ENCODE results near the gene CFAP119.
A peak's percentile ranks its signal among the peaks of the same experiment; 100 is the strongest.

The CFAP119 gene

DNA sequence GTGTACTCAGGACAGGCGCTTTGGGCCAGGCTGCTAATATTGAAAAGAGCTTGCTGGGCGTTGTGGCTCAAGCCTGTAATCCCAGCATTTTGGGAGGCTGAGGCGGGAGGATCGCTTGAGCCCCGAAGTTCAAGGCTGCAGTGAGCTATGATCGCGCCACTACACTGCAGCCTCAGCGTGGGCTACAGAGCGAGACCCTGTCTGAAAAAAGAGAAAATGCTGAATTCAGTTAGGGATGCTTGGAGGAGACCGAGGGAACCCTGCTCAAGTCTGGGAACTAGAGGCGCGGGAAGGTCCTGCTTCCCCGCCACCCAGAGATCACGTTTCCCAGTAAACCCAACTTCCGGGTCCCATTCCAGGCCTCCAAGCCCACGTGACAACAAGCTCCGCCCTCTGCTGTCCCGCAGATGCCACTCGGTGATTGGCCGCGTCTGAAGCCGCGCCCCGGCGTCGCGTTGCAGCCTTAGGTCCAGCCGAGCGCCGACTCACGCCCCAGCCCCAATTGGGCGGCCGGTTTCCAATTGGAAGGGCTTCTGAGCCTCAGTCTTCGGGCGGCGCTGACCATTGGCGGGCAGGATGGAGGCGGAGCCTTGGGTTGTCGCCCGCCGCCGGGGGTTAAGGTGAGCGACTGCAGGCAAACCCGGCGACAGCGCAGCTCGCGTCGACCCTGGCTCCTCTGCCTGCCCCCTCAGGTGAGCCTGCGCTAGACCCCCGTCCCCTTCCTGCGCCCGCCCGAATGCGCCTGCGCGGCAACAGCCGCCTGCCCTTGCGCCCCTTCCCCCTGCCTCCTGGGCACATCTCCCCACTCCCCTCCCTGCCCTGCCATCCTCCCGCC is 13.8 kb downstream of the CFAP119 start, which contains the start of gene PHKG2:
Gene PHKG2, plus strand, starts transcription at position 627 of the 835 bp plus-strand sequence. CDS start 396 bp downstream, outside the sequence.
- peak; percentile 98 to 100 (median 100) for DNase-seq
- intact Hi-C loops (cut with DNase I), result loop anchor here (2.0 kb wide), 2 partner anchors 15 to 49 kb away; partner anchors contain the start of genes CFAP119, RNF40 and SRCAP

DNA sequence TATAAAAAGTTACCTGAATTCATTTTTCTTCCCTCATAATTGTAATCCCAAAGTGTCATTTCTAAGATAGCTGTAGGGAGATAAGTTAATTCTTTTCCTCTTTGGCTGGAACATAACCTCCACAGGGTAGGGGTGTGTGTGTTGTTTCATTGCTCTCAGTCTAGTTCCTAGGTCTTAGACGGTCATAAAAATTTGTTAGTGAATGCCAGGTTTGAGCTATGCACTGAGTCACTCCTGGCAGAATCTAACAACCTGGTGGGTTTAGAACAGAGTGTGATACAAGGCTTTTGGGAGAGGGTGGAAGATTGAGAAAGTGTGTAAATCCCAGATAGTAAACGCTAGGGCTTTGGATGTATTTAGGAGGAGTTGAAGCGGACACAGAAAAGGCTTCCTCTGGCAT is 14.5 kb downstream of the CFAP119 start:
- intact Hi-C loops (cut with DNase I), result no loop called here
- DNase-seq, result no peak

DNA sequence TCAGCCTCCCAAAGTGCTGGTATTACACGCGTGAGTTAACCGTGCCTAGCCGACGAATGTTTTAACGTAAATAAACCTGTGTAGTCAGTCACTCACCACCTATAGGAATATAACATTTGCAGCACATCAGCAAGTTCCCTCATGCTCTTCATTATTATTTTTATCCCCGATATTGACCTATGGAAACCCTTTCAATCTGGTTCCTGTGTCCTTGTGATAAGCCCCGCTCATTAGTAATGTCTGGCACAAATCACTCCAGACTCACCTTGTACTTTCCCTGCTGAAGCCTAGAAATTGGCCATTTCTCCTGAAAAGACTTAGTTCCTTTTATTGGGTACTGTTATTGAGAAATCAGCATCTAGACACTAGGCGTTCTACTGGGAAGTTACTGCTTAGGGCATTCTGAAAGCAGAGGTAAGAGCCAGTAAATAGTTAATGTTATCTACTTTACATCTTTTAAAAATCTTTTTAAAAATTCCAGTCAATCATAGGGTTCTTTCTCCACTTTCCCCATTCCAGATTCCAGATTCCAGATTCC is 15.2 kb downstream of the CFAP119 start:
- no peak for DNase-seq
- intact Hi-C loops (cut with DNase I), result no loop called here

DNA sequence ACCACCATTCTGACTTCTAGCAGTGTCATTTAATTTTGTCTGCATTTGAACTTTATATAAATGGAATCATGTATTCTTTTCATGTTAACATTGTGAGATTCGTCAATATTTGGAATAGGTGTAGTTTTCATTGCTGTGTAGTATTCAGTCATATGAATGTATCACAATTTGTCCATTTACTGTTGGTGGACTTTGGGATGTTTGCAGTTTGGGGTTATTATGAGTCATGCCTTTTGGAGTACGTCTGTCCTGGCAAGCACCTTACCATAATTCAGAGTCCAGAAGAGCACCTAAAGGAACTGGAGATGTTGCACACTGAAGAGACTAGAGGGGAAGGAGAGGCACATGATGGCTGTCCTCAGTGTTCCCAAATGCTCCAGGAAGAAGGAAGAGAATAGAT is 16.8 kb downstream of the CFAP119 start:
- intact Hi-C loops (cut with DNase I), result no loop called here
- DNase-seq, result no peak

DNA sequence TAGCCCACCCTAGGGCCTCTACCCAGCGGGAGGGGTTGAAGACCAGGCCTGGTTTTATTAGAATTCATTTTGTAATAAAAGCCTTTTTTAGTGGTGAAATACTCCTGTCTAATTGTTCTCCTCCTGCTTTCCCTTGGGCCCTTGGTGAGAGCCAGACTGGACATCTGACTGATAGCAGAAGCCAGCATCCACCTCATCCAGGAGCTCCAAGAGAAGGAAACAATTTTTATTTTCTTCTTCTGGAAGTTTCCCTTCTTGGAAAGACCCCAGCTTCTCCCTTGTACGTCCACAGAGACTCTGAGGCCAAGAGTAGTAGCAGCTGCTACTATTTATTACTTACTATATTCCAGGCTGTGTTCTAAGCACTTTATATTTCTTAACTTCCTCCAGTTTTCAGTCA is 17.7 kb downstream of the CFAP119 start:
- DNase-seq, result no peak
- intact Hi-C loops (cut with DNase I), result no loop called here

DNA sequence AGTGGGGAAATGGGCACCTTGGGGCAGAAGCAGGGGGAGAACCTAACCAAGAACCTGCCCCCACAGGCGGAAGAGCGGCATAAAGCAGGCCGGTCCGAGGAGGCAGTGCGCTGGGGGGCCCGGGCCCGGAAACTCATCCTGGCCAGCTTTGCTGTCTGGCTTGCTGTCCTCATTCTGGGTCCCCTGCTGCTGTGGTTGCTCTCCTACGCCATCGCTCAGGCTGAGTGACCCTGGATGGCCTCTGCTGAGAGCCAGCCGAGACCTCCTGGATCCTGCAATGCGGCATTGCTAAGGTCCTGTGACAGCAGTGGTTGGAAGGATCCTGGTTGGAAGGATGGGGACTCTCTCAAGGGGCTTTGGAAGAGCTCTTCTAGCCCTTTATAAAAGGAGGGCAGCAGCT is 18.1 kb downstream of the CFAP119 start:
- DNase-seq, result no peak
- intact Hi-C loops (cut with DNase I), result no loop called here

DNA sequence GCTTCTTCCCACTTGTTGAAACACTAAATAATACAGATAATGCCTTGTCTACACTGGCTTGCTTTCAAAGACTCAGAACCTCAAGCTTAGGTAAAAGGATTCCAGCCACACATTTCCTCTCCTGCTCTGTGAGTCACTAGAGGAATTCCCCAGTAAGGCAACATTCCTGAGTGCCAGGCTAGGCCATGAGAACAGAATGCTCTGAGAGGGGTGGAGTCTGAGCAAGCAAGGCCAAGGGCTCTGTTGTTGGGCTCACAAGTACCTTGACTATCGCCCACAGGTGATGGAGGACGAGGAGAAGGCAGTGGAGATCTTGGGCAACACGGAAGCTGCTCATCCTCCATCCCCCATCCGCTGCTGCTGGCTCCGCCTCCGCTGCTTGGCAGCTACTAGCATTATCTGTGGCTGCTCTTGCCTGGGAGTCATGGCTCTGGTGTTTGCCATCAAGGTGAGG is 20.4 kb downstream of the CFAP119 start:
- intact Hi-C loops (cut with DNase I), result no loop called here
- DNase-seq, result no peak

DNA sequence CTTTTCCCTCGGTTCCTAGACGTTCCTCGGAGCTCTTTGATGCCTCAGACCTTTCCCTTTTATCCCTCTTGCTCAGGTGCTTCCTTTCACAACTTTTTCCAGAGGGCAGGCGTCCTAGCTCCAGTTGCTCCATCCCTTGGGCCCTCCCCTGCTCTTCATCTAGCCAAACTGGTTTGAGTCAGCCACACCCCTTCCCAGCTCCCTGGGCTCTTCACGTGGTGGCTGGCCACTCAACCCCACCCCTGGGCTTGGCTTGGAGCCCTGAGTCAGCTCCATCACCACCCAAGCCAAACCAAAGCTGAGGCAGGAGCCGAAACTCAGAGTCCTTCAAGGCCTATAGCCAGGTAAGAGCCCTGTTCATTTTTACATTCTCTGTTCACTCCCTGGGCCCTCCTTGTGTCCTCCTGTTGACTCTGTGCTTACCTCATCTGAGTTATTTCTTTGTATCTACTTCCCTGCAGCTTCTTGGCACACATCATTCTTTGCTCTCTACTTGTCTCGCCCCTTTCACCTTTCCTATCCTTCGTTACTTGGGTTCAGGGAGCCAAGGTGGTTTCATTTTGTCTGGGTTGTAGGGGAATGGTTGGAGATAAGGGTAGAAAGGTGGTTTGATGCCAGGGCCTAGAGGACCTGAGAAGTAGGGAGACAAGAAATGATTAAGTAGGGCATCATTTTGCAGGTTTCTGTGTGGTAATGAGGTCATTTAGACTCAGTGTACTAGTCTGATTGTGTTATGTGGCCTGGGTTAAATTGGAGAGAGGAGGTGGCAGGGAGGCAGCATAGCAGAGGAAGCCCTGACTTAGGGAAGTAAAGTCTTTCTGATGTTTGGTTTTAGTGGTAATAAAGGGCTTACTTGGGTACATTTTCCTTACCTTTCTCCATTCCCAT is 21.3 kb downstream of the CFAP119 start:
- DNase-seq, result peak in 1 of 10 donors; percentile 86
- intact Hi-C loops (cut with DNase I), result no loop called here

DNA sequence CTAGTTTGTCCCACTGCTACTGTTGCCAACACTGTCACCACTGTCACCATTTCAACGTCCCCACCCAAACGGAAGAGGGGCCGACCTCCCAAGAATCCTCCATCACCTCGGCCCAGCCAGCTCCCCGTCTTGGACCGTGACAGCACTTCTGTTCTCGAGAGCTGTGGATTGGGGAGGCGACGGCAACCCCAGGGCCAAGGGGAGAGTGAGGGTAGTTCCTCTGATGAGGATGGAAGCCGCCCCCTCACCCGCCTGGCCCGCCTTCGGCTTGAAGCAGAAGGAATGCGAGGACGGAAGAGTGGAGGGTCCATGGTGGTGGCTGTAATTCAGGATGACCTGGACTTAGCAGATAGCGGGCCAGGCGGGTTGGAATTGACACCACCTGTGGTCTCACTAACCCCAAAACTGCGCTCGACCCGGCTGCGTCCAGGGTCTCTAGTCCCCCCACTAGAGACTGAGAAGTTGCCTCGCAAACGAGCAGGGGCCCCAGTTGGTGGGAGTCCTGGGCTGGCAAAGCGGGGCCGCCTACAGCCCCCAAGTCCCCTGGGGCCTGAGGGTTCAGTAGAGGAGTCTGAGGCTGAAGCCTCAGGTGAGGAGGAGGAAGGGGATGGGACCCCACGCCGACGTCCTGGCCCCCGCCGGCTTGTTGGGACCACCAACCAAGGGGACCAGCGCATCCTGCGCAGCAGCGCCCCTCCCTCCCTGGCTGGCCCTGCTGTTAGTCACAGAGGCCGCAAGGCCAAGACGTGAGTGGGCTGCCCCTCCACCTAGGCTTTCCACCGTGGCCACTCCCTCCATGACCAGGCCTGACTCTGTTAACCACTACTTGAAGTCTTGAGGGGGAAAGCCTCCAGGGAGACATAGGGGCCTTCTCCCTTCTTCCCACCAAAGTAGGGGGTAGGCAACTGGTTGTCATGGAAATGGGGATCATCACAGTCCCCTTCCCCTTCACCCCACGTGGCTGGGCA is 22.6 kb downstream of the CFAP119 start:
- peak in 2 of 10 donors; percentile 72 to 80 for DNase-seq

DNA sequence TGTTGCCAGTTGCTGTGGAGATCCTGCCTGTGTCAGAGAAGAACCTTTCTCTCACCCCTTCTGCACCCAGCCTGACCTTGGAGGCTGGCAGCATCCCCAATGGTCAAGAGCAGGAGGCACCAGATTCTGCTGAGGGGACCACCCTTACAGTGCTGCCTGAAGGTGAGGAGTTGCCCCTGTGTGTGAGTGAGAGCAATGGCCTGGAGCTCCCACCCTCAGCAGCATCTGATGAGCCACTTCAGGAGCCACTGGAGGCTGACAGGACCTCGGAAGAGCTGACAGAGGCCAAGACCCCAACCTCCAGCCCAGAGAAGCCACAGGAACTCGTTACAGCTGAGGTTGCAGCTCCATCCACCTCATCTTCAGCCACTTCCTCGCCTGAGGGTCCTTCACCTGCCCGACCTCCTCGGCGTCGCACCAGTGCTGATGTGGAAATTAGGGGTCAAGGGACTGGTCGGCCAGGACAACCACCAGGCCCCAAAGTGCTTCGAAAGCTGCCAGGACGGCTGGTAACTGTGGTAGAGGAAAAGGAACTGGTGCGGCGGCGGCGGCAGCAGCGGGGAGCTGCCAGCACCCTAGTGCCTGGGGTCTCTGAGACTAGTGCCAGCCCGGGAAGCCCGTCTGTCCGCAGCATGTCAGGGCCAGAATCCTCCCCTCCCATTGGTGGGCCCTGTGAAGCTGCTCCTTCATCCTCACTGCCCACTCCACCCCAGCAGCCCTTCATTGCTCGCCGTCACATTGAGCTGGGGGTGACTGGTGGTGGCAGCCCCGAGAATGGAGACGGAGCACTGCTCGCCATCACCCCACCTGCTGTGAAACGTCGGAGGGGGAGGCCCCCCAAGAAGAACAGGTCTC is 23.8 kb downstream of the CFAP119 start:
- intact Hi-C loops (cut with DNase I), result no loop called here
- no peak for DNase-seq

More for the DNA sequence above, 22.6 kb downstream of the CFAP119 start:
- intact Hi-C loops (cut with DNase I), result no loop called here

DNA sequence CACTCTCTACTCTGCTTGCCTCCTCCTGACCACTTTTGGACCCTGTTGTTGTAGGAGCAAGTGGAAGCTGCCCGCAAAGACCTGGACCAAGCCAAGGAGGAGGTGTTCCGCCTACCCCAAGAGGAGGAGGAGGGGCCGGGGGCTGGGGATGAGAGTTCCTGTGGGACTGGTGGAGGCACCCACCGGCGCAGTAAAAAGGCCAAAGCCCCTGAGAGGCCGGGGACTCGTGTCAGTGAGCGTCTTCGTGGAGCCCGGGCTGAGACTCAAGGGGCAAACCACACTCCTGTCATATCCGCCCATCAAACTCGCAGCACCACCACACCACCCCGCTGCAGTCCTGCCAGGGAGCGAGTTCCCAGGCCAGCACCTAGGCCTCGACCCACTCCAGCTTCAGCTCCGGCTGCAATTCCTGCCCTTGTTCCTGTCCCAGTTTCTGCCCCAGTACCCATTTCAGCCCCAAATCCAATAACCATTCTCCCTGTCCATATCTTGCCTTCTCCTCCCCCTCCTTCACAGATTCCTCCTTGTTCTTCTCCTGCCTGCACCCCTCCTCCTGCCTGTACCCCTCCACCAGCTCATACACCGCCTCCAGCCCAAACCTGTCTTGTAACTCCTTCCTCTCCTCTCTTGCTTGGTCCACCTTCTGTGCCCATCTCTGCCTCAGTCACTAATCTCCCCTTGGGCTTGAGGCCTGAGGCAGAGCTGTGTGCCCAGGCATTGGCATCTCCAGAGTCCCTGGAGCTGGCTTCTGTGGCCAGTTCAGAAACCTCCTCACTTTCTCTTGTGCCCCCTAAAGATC is 24.7 kb downstream of the CFAP119 start:
- no peak for DNase-seq
- intact Hi-C loops (cut with DNase I), result no loop called here

DNA sequence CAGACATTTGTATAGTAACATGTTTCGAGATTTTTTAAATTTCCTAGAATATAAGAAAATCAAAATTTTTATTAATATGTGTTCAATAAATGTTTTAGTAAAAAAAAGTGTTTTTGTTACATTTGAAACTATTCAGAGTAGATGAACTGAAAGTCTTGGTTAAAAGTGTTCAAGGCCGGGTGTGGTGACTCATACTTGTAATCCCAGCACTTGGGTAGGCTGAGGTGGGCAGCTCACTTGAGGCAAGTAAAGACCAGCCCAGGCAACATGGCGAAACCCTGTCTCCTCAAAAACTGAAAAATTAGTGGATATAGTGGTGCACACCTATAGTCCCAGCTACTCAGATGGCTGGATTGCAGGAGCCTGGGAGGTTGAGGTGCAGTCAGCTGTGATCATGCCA is 30.5 kb downstream of the CFAP119 start:
- intact Hi-C loops (cut with DNase I), result no loop called here
- DNase-seq, result no peak

DNA sequence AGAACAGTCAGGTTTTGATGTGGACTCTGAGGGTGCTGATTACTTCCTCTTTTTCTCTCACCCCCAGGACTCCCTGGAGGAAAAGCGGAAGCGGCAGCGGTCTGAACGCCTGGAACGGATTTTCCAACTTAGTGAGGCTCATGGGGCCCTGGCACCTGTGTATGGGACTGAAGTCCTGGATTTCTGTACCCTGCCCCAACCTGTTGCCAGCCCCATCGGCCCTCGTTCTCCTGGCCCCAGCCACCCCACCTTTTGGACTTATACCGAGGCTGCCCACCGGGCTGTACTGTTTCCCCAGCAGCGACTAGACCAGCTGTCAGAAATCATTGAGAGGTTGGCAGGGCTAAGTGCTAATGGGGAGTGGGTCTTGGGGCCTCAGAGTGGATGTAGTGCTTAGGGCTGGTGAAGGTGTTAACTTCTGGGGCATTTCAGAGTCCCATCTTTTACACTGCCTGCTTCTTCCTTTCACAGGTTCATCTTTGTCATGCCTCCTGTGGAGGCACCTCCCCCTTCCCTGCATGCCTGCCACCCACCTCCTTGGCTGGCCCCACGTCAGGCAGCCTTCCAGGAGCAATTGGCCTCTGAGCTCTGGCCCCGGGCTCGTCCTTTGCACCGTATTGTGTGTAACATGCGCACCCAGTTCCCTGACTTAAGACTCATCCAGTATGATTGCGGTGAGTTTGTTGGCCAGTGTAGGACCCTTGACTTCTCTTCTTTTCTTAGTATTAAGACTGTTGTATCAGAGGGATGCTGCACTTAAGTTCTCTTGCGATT is 32.8 kb downstream of the CFAP119 start:
- intact Hi-C loops (cut with DNase I), result no loop called here

DNA sequence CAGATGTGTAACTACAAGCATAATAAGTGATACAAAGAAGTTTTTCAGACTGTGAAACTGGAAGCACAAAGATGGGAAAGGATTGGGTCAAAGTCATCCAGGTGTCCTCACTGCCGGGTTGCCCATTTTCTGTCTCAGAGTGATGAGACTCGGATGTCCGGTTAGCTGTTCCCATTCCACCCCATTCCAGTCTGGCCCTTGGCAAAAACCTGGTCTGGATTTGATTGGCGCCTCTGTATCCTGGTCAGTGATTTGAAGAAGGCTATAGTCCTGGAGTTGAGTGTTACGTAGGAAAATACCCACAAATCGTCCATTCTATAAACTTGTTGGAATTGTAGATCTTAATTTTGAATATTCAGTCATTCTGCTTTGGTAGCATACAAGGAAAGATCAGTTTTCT is 33.5 kb downstream of the CFAP119 start:
- intact Hi-C loops (cut with DNase I), result no loop called here
- peak in 1 of 10 donors; percentile 54 for DNase-seq

More for the DNA sequence above, 32.8 kb downstream of the CFAP119 start:
- DNase-seq, result peak in 1 of 10 donors; percentile 71

DNA sequence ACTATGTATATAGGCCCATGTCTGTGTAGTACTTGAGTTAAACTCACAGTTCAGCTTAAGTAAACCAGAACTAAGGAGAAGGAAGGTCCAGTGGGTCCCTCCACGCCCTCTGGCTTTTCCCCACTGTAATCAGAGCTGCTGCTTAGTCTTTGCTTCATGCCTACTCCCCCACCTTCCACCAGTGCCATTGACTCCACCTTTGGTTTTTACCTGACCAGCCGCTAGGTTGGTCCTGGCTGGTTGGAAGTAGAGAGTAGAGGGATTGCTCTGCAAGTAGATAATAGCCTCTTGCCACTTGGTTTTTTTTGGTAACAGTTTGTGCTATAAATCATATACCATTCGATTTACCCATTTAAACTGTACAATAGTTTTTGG is 36.5 kb downstream of the CFAP119 start:
- intact Hi-C loops (cut with DNase I), result no loop called here
- DNase-seq, result peak in 1 of 10 donors; percentile 27

DNA sequence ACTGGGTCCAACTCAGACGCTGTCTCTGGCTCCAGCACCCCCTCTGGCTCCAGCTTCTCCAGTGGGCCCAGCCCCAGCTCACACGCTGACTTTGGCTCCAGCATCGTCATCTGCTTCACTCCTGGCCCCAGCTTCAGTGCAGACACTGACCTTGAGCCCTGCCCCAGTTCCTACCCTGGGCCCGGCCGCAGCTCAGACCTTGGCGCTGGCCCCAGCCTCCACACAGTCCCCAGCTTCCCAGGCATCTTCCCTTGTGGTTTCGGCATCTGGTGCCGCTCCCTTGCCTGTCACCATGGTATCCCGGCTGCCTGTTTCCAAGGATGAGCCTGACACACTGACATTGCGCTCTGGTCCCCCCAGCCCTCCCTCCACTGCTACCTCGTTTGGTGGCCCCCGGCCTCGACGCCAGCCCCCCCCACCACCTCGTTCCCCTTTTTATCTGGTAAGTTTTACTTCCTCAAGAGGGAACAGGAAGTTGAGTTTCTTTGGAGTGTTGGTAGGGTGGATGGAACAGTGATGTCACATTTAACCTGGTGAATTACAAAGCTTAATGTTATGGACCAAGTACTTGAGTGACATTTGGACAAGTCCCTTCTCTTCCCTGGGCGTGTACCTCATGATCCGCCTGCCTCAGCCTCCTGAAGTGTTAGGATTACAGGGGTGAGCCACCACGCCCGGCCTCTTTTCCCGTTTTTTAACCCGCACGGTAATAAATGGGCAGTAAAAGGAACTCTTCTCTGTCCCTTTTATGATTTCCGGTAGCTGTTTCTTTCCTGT is 37.0 kb downstream of the CFAP119 start:
- intact Hi-C loops (cut with DNase I), result no loop called here
- DNase-seq, result peak in 1 of 10 donors; percentile 77

All from posterior cingulate gyrus (tissue), 11 donors.